IMR-90 (cell line): Measurements from ENCODE around the gene TMTC2. TPM values are rescaled to one million over a fixed set of nuclear protein-coding genes. Genes with fewer than 3 reads are reported as not detected.

Experiments
- ATAC-seq: fragments of 200-7000 bp; cut with Tn5 transposase; 2 replicates; pipeline ENCODE4 v1.9.1; 2020; ENCODE audit warnings: low read depth, mild to moderate bottlenecking, moderate library complexity
- BruUV-seq: library from RNA; stranded (reverse); fragments of 400-500 nt; replicated peaks from 2 replicates; lab custom pipeline; 2021; lab: Mats Ljungman, UMichigan
- CTCF ChIA-PET: fragments of 300-600 bp; formaldehyde crosslinking; extraction: SDS; loops from one replicate; lab custom pipeline; 2021; ENCODE audit warnings: antibody characterized with exemption; lab: Yijun Ruan, JAX
- POLR2A ChIA-PET: fragments of 300-600 bp; sonication (Branson Sonifier 250); formaldehyde crosslinking; loops from one replicate; lab custom pipeline; 2022; ENCODE audit warnings: antibody characterized with exemption; ENCODE audit not compliant: unreplicated experiment; lab: Charles Lee
- DNase-seq: peaks from one replicate; pipeline ENCODE4 v3.0.0; 2013
- H2AFZ ChIP-seq: replicated peaks from 2 replicates; pipeline ENCODE3; 2013; ENCODE audit warnings: low read length, mild to moderate bottlenecking; ENCODE audit not compliant: poor library complexity
- H2AK5ac ChIP-seq: 2 replicates; pipeline ENCODE4 v1.6.1; 2013; ENCODE audit warnings: low read depth, low read length, inconsistent platforms
- H2AK9ac ChIP-seq: replicated peaks from 2 replicates; pipeline ENCODE3; 2013; ENCODE audit warnings: mild to moderate bottlenecking, low read depth, low read length, moderate library complexity; ENCODE audit not compliant: poor library complexity
- H2BK120ac ChIP-seq: 2 replicates; pipeline ENCODE4 v1.6.1; 2013; ENCODE audit warnings: low read depth, low read length, inconsistent platforms
- H2BK15ac ChIP-seq: 3 replicates; pipeline ENCODE4 v1.6.1; 2013; ENCODE audit warnings: low read depth, low read length, inconsistent platforms
- H2BK20ac ChIP-seq: 2 replicates; pipeline ENCODE4 v1.6.1; 2013; ENCODE audit warnings: low read depth, mild to moderate bottlenecking, inconsistent platforms, low read length, moderate library complexity
- H2BK5ac ChIP-seq: 2 replicates; pipeline ENCODE4 v1.6.1; 2013; ENCODE audit warnings: mild to moderate bottlenecking, low read depth, low read length, inconsistent platforms; ENCODE audit not compliant: poor library complexity, severe bottlenecking
- H3K14ac ChIP-seq: replicated peaks from 2 replicates; pipeline ENCODE4 v1.6.1; 2013; ENCODE audit warnings: low read depth, low read length, inconsistent platforms
- H3K18ac ChIP-seq: 2 replicates; pipeline ENCODE4 v1.6.1; 2013; ENCODE audit warnings: low read depth, low read length, control low read depth
- H3K23ac ChIP-seq: 2 replicates; pipeline ENCODE4 v1.6.1; 2013; ENCODE audit warnings: low read depth, low read length, inconsistent platforms
- H3K27ac ChIP-seq: 2 replicates; pipeline ENCODE4 v1.5.1; 2013; ENCODE audit warnings: mild to moderate bottlenecking, control low read depth, low read length; ENCODE audit not compliant: insufficient read depth
- H3K27me3 ChIP-seq: 2 replicates; pipeline ENCODE4 v1.6.1; 2013; ENCODE audit warnings: low read length; ENCODE audit not compliant: control insufficient read depth, insufficient read depth
- H3K36me3 ChIP-seq: 2 replicates; pipeline ENCODE4 v1.6.1; 2013; ENCODE audit warnings: low read length, mixed read lengths; ENCODE audit not compliant: control insufficient read depth, insufficient read depth
- H3K4ac ChIP-seq: 2 replicates; pipeline ENCODE4 v1.6.1; 2013; ENCODE audit warnings: low read depth, low read length, inconsistent platforms
- H3K4me1 ChIP-seq: 2 replicates; pipeline ENCODE4 v1.6.1; 2013; ENCODE audit warnings: low read length, mixed read lengths; ENCODE audit not compliant: control insufficient read depth, insufficient read depth
- H3K4me2 ChIP-seq: 2 replicates; pipeline ENCODE4 v1.6.1; 2013; ENCODE audit warnings: low read depth, mild to moderate bottlenecking, control low read depth, low read length, moderate library complexity
- H3K4me3 ChIP-seq: 2 replicates; pipeline ENCODE4 v1.5.1; 2013; ENCODE audit warnings: low read depth, mild to moderate bottlenecking, control low read depth, low read length, moderate library complexity; ENCODE audit not compliant: insufficient read depth
- H3K56ac ChIP-seq: 2 replicates; pipeline ENCODE4 v1.6.1; 2013; ENCODE audit warnings: low read length, inconsistent platforms; ENCODE audit not compliant: insufficient read depth; ENCODE audit errors: extremely low read depth
- H3K79me1 ChIP-seq, 2 experiments: 2 replicates each; pipeline ENCODE4 v1.6.1; 2013; ENCODE audit warnings: low read length in 2 of 2, inconsistent platforms in 1 of 2, low read depth in 1 of 2
- H3K9ac ChIP-seq: 2 replicates; pipeline ENCODE4 v1.6.1; 2013; ENCODE audit warnings: low read depth, low read length, control low read depth
- H3K9me1 ChIP-seq: 2 replicates; pipeline ENCODE4 v1.6.1; 2013; ENCODE audit warnings: low read length, inconsistent platforms; ENCODE audit not compliant: insufficient read depth
- H3K9me3 ChIP-seq: 2 replicates; pipeline ENCODE4 v1.6.1; 2013; ENCODE audit warnings: low read length; ENCODE audit not compliant: control insufficient read depth, insufficient read depth
- H4K20me1 ChIP-seq: 2 replicates; pipeline ENCODE4 v1.6.1; 2013; ENCODE audit warnings: low read length, inconsistent platforms; ENCODE audit not compliant: insufficient read depth
- H4K5ac ChIP-seq: 2 replicates; pipeline ENCODE4 v1.6.1; 2013; ENCODE audit warnings: mild to moderate bottlenecking, low read depth, low read length, control low read depth
- H4K8ac ChIP-seq, 2 experiments: 2 replicates each; pipeline ENCODE4 v1.6.1; 2013; ENCODE audit warnings: low read depth in 2 of 2, low read length in 2 of 2, control low read depth in 1 of 2, inconsistent platforms in 1 of 2
- H4K91ac ChIP-seq: 2 replicates; pipeline ENCODE4 v1.6.1; 2013; ENCODE audit warnings: low read depth, low read length, inconsistent platforms; ENCODE audit not compliant: insufficient read depth
- CEBPB ChIP-seq: IDR thresholded peaks from 2 replicates; pipeline ENCODE4 v1.6.1; 2012; ENCODE audit warnings: low read depth, low read length, improper control_type of control experiment
- CHD1 ChIP-seq: IDR thresholded peaks from 2 replicates; pipeline ENCODE4 v1.6.1; 2012; ENCODE audit warnings: low read depth, low read length, improper control_type of control experiment
- FOS ChIP-seq: fragments of 150-350 bp; IDR thresholded peaks from 2 replicates; pipeline ENCODE4 v1.6.1; 2016; ENCODE audit warnings: low read depth, low read length
- MAFK ChIP-seq: IDR thresholded peaks from 2 replicates; pipeline ENCODE4 v1.6.1; 2012; ENCODE audit warnings: low read depth, low read length, improper control_type of control experiment
- MAZ ChIP-seq: IDR thresholded peaks from 2 replicates; pipeline ENCODE4 v1.6.1; 2012; ENCODE audit warnings: low read depth, mild to moderate bottlenecking, low read length, improper control_type of control experiment, moderate library complexity, borderline replicate concordance
- MXI1 ChIP-seq: IDR thresholded peaks from 2 replicates; pipeline ENCODE4 v1.6.1; 2012; ENCODE audit warnings: low read depth, mild to moderate bottlenecking, low read length, moderate library complexity, borderline replicate concordance
- NFE2L2 ChIP-seq: fragments of 150-350 bp; IDR thresholded peaks from 2 replicates; pipeline ENCODE4 v1.6.1; 2016; ENCODE audit warnings: low read depth, mild to moderate bottlenecking, low read length
- POLR2A ChIP-seq: IDR thresholded peaks from 2 replicates; pipeline ENCODE4 v1.6.1; 2012; ENCODE audit warnings: mild to moderate bottlenecking, low read depth, low read length
- RAD21 ChIP-seq: IDR thresholded peaks from 2 replicates; pipeline ENCODE4 v1.6.1; 2012; ENCODE audit warnings: low read length, improper control_type of control experiment
- RCOR1 ChIP-seq: IDR thresholded peaks from 2 replicates; pipeline ENCODE4 v1.6.1; 2012; ENCODE audit warnings: mild to moderate bottlenecking, low read length, improper control_type of control experiment; ENCODE audit not compliant: insufficient replicate concordance
- RFX5 ChIP-seq: IDR thresholded peaks from 2 replicates; pipeline ENCODE4 v1.8.0; 2012; ENCODE audit warnings: low read depth, mild to moderate bottlenecking, low read length, moderate library complexity
- SMC3 ChIP-seq: fragments of 150-350 bp; IDR thresholded peaks from 2 replicates; pipeline ENCODE4 v1.6.1; 2016; ENCODE audit warnings: low read depth, mild to moderate bottlenecking, antibody characterized with exemption, low read length, moderate library complexity
- USF2 ChIP-seq: fragments of 150-350 bp; IDR thresholded peaks from 2 replicates; pipeline ENCODE4 v1.6.1; 2017; ENCODE audit warnings: mild to moderate bottlenecking, antibody characterized with exemption, low read length, low read depth
- WGBS, 2 experiments: methylation state at CpG; one replicate each; pipeline versions ENCODE4 v1.1.5 to v1.1.7; 2013; ENCODE audit warnings: missing lambda C conversion rate in 2 of 2; ENCODE audit not compliant: insufficient read length in 1 of 2; ENCODE audit errors: extremely low coverage in 2 of 2; 5-methylcytosine and 5-hydroxymethylcytosine counted together
- dilution Hi-C: fragments of 300-500 bp; cut with HindIII; formaldehyde crosslinking; loops from one replicate; pipeline ENCODE4 v1.14.3; 2018; ENCODE audit warnings: low sequenced_read_pairs; ENCODE audit not compliant: unreplicated experiment
- in situ Hi-C: fragments of 300-500 bp; cut with MboI; formaldehyde crosslinking; loops from 3 replicates; pipeline ENCODE4 v1.14.3; 2019; ENCODE audit warnings: low sequenced_read_pairs, inconsistent platforms, mixed read lengths
- intact Hi-C: fragments of 100-400 bp; cut with micrococcal nuclease; formaldehyde crosslinking; loops from 2 replicates; pipeline ENCODE4 v1.10.0; 2022
- polyA plus RNA-seq, 3 experiments: library from polyadenylated mRNA; depleted of rRNA; stranded (reverse); fragments of >200 nt; gene quantifications; 2 replicates each; pipeline ENCODE4 v1.2.3, GENCODE V29; 2012; ENCODE audit warnings: low replicate concordance in 1 of 3
- total RNA-seq: library from RNA; depleted of rRNA; stranded (reverse); fragments of >200 nt; gene quantifications from 2 replicates; pipeline ENCODE4 v1.2.3, GENCODE V29; 2012
- TF ChIP-seq, protein P1 (sequence below): conservative IDR thresholded peaks from 2 replicates; pipeline ENCODE4 v1.5.1; 2012; ENCODE audit warnings: mild to moderate bottlenecking, low read depth, low read length, improper control_type of control experiment
- TF ChIP-seq, protein P2 (sequence below): fragments of 150-350 bp; IDR thresholded peaks from 2 replicates; pipeline ENCODE4 v1.6.1; 2016; ENCODE audit warnings: low read depth, mild to moderate bottlenecking, low read length, moderate library complexity, borderline replicate concordance

The TMTC2 gene
- total and polyA plus RNA-seq, 2 of the 4 experiments (the other 2 are of a cell fraction), result 0.56 to 1.4 TPM

DNA sequence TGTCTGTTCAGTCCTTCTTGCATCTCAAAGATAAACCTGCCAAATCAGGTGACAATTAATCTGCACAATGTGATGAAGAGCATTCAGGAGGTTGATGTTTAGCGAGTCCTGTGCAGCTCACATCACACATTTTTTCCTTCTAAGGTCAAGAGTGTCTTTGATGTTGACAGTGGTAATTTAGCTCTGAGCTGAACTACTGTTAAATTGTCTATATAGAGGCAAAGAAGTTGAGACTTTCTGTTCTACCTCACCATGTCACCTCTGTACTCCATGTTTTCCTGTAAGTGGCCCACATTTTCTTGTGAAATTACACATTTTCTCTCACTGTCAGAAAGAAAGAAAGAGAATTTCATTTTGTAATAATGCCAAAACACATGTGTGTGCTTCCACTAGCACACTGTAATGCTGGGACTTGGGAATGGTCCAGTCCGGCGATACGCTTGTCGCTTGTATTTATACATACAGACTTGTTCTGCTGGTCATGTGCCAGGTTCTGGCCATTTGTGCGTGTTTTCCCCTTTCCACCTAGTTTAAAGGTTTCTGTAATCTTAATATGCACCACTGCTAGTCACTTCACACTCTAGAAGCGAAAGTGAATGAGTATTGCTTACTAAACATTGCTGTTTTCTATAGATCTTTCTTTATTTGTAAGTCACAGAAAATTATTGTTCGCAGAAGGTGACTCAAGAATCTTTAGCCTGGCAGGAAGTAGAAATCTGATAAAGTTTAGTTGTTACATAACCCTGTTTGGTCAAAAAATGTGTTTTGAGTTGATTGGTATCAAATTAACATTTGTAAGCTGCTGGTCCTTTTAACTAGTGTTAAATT is 328.9 kb downstream of the TMTC2 start:
- Histone ChIP-seq H2BK20ac (no peak overlapping the region), H3K9me3 (no peaks in the 10 kb centered on the region), H4K20me1 (no peaks in the 10 kb centered on the region), H2AK9ac (no peak overlapping the region), H4K8ac (no peak overlapping the region), H2BK120ac (no peak overlapping the region), H3K18ac (no peak overlapping the region), H2BK15ac (no peak overlapping the region), H2BK5ac (no peak overlapping the region), H3K4ac (no peak overlapping the region), H3K56ac (no peak overlapping the region), H4K91ac (no peak overlapping the region), H3K9ac (no peak overlapping the region), H2AFZ (no peak overlapping the region), H3K79me1 (no peaks in the 10 kb centered on the region), H3K4me3 (peak overlapping the region; percentile 21), H4K5ac (no peak overlapping the region), H3K27ac (no peak overlapping the region), H3K23ac (no peak overlapping the region), H3K36me3 (no peaks in the 10 kb centered on the region), H3K4me1 (no peaks in the 10 kb centered on the region), H3K27me3 (no peaks in the 10 kb centered on the region), H3K14ac (no peak overlapping the region), H2AK5ac (no peak overlapping the region), H3K9me1 (no peaks in the 10 kb centered on the region), H3K4me2 (peak overlapping the region; percentile 76; the same call in 1 of the 2 replicates)
- DNase-seq, result no peak
- BruUV-seq, result no TSS peak
- CTCF ChIA-PET, result no interaction called here
- POLR2A ChIA-PET, result no interaction called here
- dilution Hi-C loops (no loop called here), intact Hi-C loops (no loop called here), in situ Hi-C loops (loop anchor here (25.0 kb wide), 1 partner anchor 1497 kb away; no protein-coding TSS in a partner anchor)
- ATAC-seq, result peak; percentile 45
- no CpG with 5 or more reads among the region's 8 CpGs for WGBS, 2 experiments
- TF ChIP-seq SMC3, result no peak
- no peak for TF ChIP-seq RFX5
- TF ChIP-seq MAFK, result no peak
- TF ChIP-seq USF2, result no peak
- no peak for TF ChIP-seq POLR2A
- TF ChIP-seq MAZ, result no peak
- TF ChIP-seq NFE2L2, result no peak
- TF ChIP-seq, protein P1, sequence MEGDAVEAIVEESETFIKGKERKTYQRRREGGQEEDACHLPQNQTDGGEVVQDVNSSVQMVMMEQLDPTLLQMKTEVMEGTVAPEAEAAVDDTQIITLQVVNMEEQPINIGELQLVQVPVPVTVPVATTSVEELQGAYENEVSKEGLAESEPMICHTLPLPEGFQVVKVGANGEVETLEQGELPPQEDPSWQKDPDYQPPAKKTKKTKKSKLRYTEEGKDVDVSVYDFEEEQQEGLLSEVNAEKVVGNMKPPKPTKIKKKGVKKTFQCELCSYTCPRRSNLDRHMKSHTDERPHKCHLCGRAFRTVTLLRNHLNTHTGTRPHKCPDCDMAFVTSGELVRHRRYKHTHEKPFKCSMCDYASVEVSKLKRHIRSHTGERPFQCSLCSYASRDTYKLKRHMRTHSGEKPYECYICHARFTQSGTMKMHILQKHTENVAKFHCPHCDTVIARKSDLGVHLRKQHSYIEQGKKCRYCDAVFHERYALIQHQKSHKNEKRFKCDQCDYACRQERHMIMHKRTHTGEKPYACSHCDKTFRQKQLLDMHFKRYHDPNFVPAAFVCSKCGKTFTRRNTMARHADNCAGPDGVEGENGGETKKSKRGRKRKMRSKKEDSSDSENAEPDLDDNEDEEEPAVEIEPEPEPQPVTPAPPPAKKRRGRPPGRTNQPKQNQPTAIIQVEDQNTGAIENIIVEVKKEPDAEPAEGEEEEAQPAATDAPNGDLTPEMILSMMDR, result no peak
- TF ChIP-seq CEBPB, result no peak
- TF ChIP-seq RCOR1, result no peak
- no peak for TF ChIP-seq MXI1
- TF ChIP-seq, protein P2, sequence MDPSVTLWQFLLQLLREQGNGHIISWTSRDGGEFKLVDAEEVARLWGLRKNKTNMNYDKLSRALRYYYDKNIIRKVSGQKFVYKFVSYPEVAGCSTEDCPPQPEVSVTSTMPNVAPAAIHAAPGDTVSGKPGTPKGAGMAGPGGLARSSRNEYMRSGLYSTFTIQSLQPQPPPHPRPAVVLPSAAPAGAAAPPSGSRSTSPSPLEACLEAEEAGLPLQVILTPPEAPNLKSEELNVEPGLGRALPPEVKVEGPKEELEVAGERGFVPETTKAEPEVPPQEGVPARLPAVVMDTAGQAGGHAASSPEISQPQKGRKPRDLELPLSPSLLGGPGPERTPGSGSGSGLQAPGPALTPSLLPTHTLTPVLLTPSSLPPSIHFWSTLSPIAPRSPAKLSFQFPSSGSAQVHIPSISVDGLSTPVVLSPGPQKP, result no peak
- no peak for TF ChIP-seq CHD1
- no peak for TF ChIP-seq FOS
- no peak for TF ChIP-seq RAD21
